SK-N-SH treated with all-trans-retinoic acid at 6 μM for 48 hours (cell line): ENCODE data around the gene UBE2R2.
A peak's percentile ranks its signal among the peaks of the same experiment; 100 is the strongest.

ENCODE experiments used
- ATAC-seq: fragments of 200-7000 bp; cut with Tn5 transposase; 3 replicates; pipeline ENCODE4 v1.9.1; 2020; ENCODE audit warnings: mild to moderate bottlenecking, moderate library complexity
- ARNTL ChIP-seq: fragments of 450-650 bp; formaldehyde crosslinking; IDR thresholded peaks from 2 replicates; pipeline ENCODE4 v1.5.0; 2020; ENCODE audit warnings: low read depth, mild to moderate bottlenecking, moderate library complexity, borderline replicate concordance
- BACH2 ChIP-seq: fragments of 250-450 bp; sonication (Bioruptor Pico); IDR thresholded peaks from 2 replicates; pipeline ENCODE4 v1.9.0; 2021; ENCODE audit warnings: mild to moderate bottlenecking, borderline replicate concordance
- CSDC2 ChIP-seq: fragments of 250-450 bp; sonication (Bioruptor Pico); IDR thresholded peaks from 2 replicates; pipeline ENCODE4 v1.5.0; 2020; ENCODE audit warnings: mild to moderate bottlenecking, moderate library complexity
- ESRRG ChIP-seq: fragments of 250-450 bp; sonication (Bioruptor Pico); IDR thresholded peaks from 2 replicates; pipeline ENCODE4 v1.6.1; 2021; ENCODE audit warnings: mild to moderate bottlenecking
- ISL1 ChIP-seq: fragments of 250-450 bp; sonication (Bioruptor Pico); IDR thresholded peaks from 2 replicates; pipeline ENCODE4 v2.1.2; 2022; ENCODE audit warnings: mild to moderate bottlenecking, moderate library complexity
- PPARA ChIP-seq: fragments of 250-450 bp; sonication (Bioruptor Pico); IDR thresholded peaks from 2 replicates; pipeline ENCODE4 v1.5.0; 2020; ENCODE audit warnings: mild to moderate bottlenecking, borderline replicate concordance
- RARB ChIP-seq: fragments of 250-450 bp; sonication (Bioruptor Pico); IDR thresholded peaks from 2 replicates; pipeline ENCODE4 v1.8.0; 2021; ENCODE audit warnings: mild to moderate bottlenecking, moderate library complexity
- SNAI2 ChIP-seq: fragments of 250-450 bp; sonication (Bioruptor Pico); IDR thresholded peaks from 2 replicates; pipeline ENCODE4 v1.5.0; 2020; ENCODE audit warnings: mild to moderate bottlenecking, moderate library complexity
- TCF4 ChIP-seq: fragments of 250-450 bp; sonication (Bioruptor Pico); IDR thresholded peaks from 2 replicates; pipeline ENCODE4 v1.8.0; 2021; ENCODE audit warnings: mild to moderate bottlenecking, moderate library complexity, borderline replicate concordance
- TOX ChIP-seq: fragments of 250-450 bp; sonication (Bioruptor Pico); IDR thresholded peaks from 2 replicates; pipeline ENCODE4 v1.8.0; 2021; ENCODE audit warnings: mild to moderate bottlenecking, moderate library complexity, borderline replicate concordance
- ZC3H10 ChIP-seq: fragments of 250-450 bp; sonication (Bioruptor Pico); IDR thresholded peaks from 2 replicates; pipeline ENCODE4 v1.5.1; 2021; ENCODE audit warnings: mild to moderate bottlenecking, moderate library complexity
- ZFP3 ChIP-seq: fragments of 250-450 bp; sonication (Bioruptor Pico); IDR thresholded peaks from 2 replicates; pipeline ENCODE4 v1.5.0; 2020; ENCODE audit warnings: mild to moderate bottlenecking, moderate library complexity
- ZFP30 ChIP-seq: fragments of 450-650 bp; formaldehyde crosslinking; IDR thresholded peaks from 2 replicates; pipeline ENCODE4 v1.5.0; 2022; ENCODE audit warnings: mild to moderate bottlenecking, moderate library complexity
- ZNF565 ChIP-seq: fragments of 450-650 bp; formaldehyde crosslinking; conservative IDR thresholded peaks from 2 replicates; pipeline ENCODE4 v1.5.0; 2020; ENCODE audit warnings: low read depth, mild to moderate bottlenecking, moderate library complexity
- ZNF70 ChIP-seq: fragments of 450-650 bp; formaldehyde crosslinking; IDR thresholded peaks from 2 replicates; pipeline ENCODE4 v1.5.0; 2020; ENCODE audit warnings: mild to moderate bottlenecking, moderate library complexity
- ZNF8 ChIP-seq: fragments of 450-650 bp; formaldehyde crosslinking; IDR thresholded peaks from 2 replicates; pipeline ENCODE4 v1.5.0; 2020; ENCODE audit warnings: mild to moderate bottlenecking, moderate library complexity
- TF ChIP-seq, protein P1 (sequence below): fragments of 250-450 bp; sonication (Bioruptor Pico); IDR thresholded peaks from 2 replicates; pipeline ENCODE4 v1.5.1; 2021; ENCODE audit warnings: mild to moderate bottlenecking, moderate library complexity
- TF ChIP-seq, protein P2 (sequence below): fragments of 250-450 bp; sonication (Bioruptor Pico); IDR thresholded peaks from 2 replicates; pipeline ENCODE4 v1.8.0; 2021; ENCODE audit warnings: low read depth, mild to moderate bottlenecking, moderate library complexity, borderline replicate concordance
- TF ChIP-seq, protein P3 (sequence below): fragments of 250-450 bp; sonication (Bioruptor Pico); IDR thresholded peaks from 2 replicates; pipeline ENCODE4 v1.8.0; 2020; ENCODE audit warnings: mild to moderate bottlenecking, moderate library complexity, borderline replicate concordance
- TF ChIP-seq, protein P4 (sequence below): fragments of 250-450 bp; sonication (Bioruptor Pico); IDR thresholded peaks from 2 replicates; pipeline ENCODE4 v1.5.1; 2020; ENCODE audit warnings: low read depth, mild to moderate bottlenecking, moderate library complexity
- TF ChIP-seq, protein P5 (sequence below): fragments of 250-450 bp; sonication (Bioruptor Pico); IDR thresholded peaks from 2 replicates; pipeline ENCODE4 v1.5.0; 2020; ENCODE audit warnings: mild to moderate bottlenecking, moderate library complexity

Gene UBE2R2

DNA sequence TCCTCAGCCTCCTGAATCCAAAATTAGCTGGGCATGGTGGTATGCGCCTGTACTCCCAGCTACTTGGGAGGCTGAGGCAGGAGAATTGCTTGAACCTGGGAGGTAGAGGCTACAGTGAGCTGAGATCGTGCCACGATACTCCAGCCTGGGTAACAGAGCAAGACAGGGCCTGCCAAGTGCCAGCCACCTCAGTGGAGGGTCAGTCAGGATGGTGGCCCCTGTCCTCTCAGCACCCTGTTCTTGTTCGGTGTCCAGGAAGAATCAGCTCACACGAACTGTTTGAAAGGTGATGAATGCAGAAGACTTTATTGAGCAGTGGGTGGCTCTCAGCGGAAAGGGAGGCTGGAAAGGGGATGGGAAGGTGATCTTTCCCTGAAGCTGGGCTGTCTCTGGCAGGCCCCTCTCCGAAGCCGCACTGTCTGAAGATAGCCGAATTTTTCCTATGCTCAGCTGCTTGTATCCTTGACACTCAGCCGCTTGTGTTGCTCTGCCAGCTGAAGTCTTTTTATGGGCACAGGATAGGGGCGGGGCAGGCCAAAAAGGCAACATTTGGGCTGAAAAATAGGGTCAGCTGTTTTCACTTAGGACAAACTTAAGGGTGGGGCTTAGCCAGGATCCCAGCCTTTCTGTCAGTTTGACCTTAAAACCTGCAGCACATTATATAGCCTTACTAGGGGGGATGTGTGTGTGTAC, 50.9 kb downstream of the UBE2R2 start:
- TF ChIP-seq CSDC2 (CRISPR knock-in tag) (no peak), ISL1 (no peak), ZNF565 (no peak), TOX (CRISPR knock-in tag) (no peak), ZFP30 (no peak), ARNTL (CRISPR knock-in tag) (no peak), ZC3H10 (CRISPR knock-in tag) (no peak), SNAI2 (CRISPR knock-in tag) (no peak), ZNF8 (CRISPR knock-in tag) (no peak), ESRRG (no peak), RARB (CRISPR knock-in tag) (no peak)
- TF ChIP-seq, protein P1, sequence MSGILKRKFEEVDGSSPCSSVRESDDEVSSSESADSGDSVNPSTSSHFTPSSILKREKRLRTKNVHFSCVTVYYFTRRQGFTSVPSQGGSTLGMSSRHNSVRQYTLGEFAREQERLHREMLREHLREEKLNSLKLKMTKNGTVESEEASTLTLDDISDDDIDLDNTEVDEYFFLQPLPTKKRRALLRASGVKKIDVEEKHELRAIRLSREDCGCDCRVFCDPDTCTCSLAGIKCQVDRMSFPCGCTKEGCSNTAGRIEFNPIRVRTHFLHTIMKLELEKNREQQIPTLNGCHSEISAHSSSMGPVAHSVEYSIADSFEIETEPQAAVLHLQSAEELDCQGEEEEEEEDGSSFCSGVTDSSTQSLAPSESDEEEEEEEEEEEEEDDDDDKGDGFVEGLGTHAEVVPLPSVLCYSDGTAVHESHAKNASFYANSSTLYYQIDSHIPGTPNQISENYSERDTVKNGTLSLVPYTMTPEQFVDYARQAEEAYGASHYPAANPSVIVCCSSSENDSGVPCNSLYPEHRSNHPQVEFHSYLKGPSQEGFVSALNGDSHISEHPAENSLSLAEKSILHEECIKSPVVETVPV (CRISPR knock-in tag), result no peak
- TF ChIP-seq, protein P2, sequence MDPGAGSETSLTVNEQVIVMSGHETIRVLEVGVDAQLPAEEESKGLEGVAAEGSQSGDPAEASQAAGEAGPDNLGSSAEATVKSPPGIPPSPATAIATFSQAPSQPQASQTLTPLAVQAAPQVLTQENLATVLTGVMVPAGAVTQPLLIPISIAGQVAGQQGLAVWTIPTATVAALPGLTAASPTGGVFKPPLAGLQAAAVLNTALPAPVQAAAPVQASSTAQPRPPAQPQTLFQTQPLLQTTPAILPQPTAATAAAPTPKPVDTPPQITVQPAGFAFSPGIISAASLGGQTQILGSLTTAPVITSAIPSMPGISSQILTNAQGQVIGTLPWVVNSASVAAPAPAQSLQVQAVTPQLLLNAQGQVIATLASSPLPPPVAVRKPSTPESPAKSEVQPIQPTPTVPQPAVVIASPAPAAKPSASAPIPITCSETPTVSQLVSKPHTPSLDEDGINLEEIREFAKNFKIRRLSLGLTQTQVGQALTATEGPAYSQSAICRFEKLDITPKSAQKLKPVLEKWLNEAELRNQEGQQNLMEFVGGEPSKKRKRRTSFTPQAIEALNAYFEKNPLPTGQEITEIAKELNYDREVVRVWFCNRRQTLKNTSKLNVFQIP (CRISPR knock-in tag), result no peak
- TF ChIP-seq, protein P3, sequence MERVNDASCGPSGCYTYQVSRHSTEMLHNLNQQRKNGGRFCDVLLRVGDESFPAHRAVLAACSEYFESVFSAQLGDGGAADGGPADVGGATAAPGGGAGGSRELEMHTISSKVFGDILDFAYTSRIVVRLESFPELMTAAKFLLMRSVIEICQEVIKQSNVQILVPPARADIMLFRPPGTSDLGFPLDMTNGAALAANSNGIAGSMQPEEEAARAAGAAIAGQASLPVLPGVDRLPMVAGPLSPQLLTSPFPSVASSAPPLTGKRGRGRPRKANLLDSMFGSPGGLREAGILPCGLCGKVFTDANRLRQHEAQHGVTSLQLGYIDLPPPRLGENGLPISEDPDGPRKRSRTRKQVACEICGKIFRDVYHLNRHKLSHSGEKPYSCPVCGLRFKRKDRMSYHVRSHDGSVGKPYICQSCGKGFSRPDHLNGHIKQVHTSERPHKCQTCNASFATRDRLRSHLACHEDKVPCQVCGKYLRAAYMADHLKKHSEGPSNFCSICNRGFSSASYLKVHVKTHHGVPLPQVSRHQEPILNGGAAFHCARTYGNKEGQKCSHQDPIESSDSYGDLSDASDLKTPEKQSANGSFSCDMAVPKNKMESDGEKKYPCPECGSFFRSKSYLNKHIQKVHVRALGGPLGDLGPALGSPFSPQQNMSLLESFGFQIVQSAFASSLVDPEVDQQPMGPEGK (CRISPR knock-in tag), result no peak
- TF ChIP-seq, protein P4, sequence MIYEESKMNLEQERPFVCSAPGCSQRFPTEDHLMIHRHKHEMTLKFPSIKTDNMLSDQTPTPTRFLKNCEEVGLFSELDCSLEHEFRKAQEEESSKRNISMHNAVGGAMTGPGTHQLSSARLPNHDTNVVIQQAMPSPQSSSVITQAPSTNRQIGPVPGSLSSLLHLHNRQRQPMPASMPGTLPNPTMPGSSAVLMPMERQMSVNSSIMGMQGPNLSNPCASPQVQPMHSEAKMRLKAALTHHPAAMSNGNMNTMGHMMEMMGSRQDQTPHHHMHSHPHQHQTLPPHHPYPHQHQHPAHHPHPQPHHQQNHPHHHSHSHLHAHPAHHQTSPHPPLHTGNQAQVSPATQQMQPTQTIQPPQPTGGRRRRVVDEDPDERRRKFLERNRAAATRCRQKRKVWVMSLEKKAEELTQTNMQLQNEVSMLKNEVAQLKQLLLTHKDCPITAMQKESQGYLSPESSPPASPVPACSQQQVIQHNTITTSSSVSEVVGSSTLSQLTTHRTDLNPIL, result no peak
- TF ChIP-seq, protein P5, sequence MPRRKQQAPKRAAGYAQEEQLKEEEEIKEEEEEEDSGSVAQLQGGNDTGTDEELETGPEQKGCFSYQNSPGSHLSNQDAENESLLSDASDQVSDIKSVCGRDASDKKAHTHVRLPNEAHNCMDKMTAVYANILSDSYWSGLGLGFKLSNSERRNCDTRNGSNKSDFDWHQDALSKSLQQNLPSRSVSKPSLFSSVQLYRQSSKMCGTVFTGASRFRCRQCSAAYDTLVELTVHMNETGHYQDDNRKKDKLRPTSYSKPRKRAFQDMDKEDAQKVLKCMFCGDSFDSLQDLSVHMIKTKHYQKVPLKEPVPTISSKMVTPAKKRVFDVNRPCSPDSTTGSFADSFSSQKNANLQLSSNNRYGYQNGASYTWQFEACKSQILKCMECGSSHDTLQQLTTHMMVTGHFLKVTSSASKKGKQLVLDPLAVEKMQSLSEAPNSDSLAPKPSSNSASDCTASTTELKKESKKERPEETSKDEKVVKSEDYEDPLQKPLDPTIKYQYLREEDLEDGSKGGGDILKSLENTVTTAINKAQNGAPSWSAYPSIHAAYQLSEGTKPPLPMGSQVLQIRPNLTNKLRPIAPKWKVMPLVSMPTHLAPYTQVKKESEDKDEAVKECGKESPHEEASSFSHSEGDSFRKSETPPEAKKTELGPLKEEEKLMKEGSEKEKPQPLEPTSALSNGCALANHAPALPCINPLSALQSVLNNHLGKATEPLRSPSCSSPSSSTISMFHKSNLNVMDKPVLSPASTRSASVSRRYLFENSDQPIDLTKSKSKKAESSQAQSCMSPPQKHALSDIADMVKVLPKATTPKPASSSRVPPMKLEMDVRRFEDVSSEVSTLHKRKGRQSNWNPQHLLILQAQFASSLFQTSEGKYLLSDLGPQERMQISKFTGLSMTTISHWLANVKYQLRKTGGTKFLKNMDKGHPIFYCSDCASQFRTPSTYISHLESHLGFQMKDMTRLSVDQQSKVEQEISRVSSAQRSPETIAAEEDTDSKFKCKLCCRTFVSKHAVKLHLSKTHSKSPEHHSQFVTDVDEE (CRISPR knock-in tag), result no peak
- ATAC-seq, result peak; percentile 56

DNA sequence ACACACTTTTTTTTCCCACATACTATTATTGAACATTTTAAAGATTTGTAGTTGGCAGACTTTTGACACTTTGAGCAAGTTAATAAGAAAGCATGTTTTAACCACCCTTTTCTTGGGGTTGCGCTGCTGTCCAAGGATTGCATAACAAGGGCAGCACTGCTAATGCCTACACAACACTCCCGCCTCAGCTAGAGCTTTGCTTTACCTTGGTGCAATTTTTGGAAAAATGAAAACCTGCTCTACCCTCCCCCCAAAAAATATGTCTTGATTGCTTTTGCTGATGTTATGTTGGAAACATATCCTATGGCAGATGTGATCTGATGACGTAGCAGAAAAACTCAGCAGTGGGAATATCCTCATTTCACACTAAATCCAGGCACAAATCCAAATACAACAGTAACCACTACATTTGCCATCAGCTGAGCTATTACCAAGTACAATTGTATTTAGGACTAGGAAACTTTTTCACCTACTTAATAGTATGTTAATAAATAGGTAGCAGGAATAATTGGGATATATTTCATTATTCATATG, 51.5 kb downstream of the UBE2R2 start:
- ATAC-seq, result peak; percentile 17; the same call in 2 of the 3 replicates
- no peak for TF ChIP-seq ZFP3 (CRISPR knock-in tag)
- TF ChIP-seq TCF4 (CRISPR knock-in tag), result no peak
- TF ChIP-seq, protein P2 (CRISPR knock-in tag), result no peak
- TF ChIP-seq PPARA (CRISPR knock-in tag), result no peak
- TF ChIP-seq ISL1, result no peak
- no peak for TF ChIP-seq ZNF70 (CRISPR knock-in tag)
- TF ChIP-seq ZNF565, result no peak
- TF ChIP-seq ARNTL (CRISPR knock-in tag), result no peak
- no peak for TF ChIP-seq TOX (CRISPR knock-in tag)
- no peak for TF ChIP-seq ZNF8 (CRISPR knock-in tag)
- TF ChIP-seq CSDC2 (CRISPR knock-in tag), result no peak
- no peak for TF ChIP-seq ZC3H10 (CRISPR knock-in tag)
- TF ChIP-seq, protein P5 (CRISPR knock-in tag), result no peak
- TF ChIP-seq, protein P3 (CRISPR knock-in tag), result no peak
- TF ChIP-seq BACH2 (CRISPR knock-in tag), result no peak
